DND-41 (cell line): ENCODE results near the gene ARMC7.

Experiments used
- ATAC-seq: fragments of 200-7000 bp; cut with Tn5 transposase; 3 replicates; pipeline ENCODE4 v1.9.1; 2021; ENCODE audit warnings: low read depth; ENCODE audit not compliant: insufficient read depth
- DNase-seq: peaks from one replicate; pipeline ENCODE4 v3.0.0-alpha.2; 2020
- H2AFZ ChIP-seq: 2 replicates; pipeline ENCODE4 v1.6.0; 2012; ENCODE audit warnings: low read depth, low read length
- H3K27ac ChIP-seq: 2 replicates; pipeline ENCODE4 v1.5.1; 2012; ENCODE audit warnings: low read length, inconsistent platforms
- H3K27me3 ChIP-seq: fragments of 200-600 bp; sonication (generic); 2 replicates; pipeline ENCODE4 v1.6.0; 2012; ENCODE audit warnings: low read length, mild to moderate bottlenecking, inconsistent platforms; ENCODE audit not compliant: insufficient read depth, poor library complexity
- H3K36me3 ChIP-seq: 2 replicates; pipeline ENCODE4 v1.5.1; 2012; ENCODE audit warnings: low read length, inconsistent platforms; ENCODE audit not compliant: insufficient read depth
- H3K4me1 ChIP-seq: 2 replicates; pipeline ENCODE4 v1.5.1; 2012; ENCODE audit warnings: mild to moderate bottlenecking, low read length; ENCODE audit not compliant: insufficient read depth
- H3K4me2 ChIP-seq: 2 replicates; pipeline ENCODE4 v1.6.0; 2012; ENCODE audit warnings: mild to moderate bottlenecking, moderate library complexity, low read length, inconsistent platforms; ENCODE audit not compliant: insufficient read depth
- H3K4me3 ChIP-seq, 2 experiments: fragments of 200-600 bp in 1 of 2; shearing (Covaris generic) in 1 of 2; 2 replicates each; pipeline ENCODE4 v1.5.1; 2012 to 2016; ENCODE audit warnings: inconsistent platforms in 2 of 2, low read length in 2 of 2, mild to moderate bottlenecking in 2 of 2, low read depth in 1 of 2, moderate library complexity in 1 of 2
- H3K79me2 ChIP-seq: 2 replicates; pipeline ENCODE4 v1.6.0; 2012; ENCODE audit warnings: low read length, inconsistent platforms; ENCODE audit not compliant: insufficient read depth
- H3K9ac ChIP-seq: 2 replicates; pipeline ENCODE4 v1.6.0; 2012; ENCODE audit warnings: low read depth, mild to moderate bottlenecking, inconsistent platforms, low read length, moderate library complexity
- H3K9me3 ChIP-seq: 2 replicates; pipeline ENCODE4 v1.5.1; 2012; ENCODE audit warnings: low read length, moderate library complexity, mild to moderate bottlenecking, inconsistent platforms; ENCODE audit not compliant: insufficient read depth, severe bottlenecking
- H4K20me1 ChIP-seq: 2 replicates; pipeline ENCODE4 v1.6.0; 2012; ENCODE audit warnings: low read length; ENCODE audit not compliant: insufficient read depth
- CTCF ChIP-seq: IDR thresholded peaks from 2 replicates; pipeline ENCODE4 v1.5.1; 2012; ENCODE audit warnings: borderline replicate concordance, low read length, moderate library complexity, mild to moderate bottlenecking; ENCODE audit not compliant: poor library complexity, severe bottlenecking; ENCODE audit errors: extremely low read depth
- EZH2 ChIP-seq: IDR thresholded peaks from 3 replicates; pipeline ENCODE4 v1.6.1; 2012; ENCODE audit warnings: borderline replicate concordance, low read depth, mild to moderate bottlenecking, moderate library complexity, low read length, inconsistent platforms; ENCODE audit not compliant: severe bottlenecking

ARMC7 gene

DNA sequence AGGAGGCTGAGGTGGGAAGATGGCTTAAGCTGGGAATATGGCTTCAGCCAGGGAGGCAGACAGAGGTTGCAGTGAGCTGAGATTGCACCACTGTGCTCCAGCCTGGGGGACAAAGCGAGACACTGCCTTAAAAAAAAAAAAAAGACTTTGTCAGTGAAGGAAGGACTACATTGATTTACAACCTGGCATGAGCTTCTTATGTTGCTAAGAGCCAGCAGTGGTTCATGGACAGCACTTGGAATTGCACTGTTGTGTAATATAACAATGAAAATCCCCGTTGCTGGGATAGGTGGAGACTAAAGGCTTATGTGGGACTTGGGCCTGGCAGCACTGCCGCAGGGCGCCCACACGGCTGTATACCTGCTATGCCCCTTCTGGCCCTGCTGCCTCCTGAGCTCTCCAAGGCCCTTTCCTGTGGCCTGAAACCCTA is 36.1 kb upstream of the ARMC7 start:
- no peak overlapping the region for H2AFZ ChIP-seq

GRCh38 chr17:75074532-75074931 is 35.2 kb upstream of the ARMC7 start:
- Histone ChIP-seq H3K4me3 (no peak overlapping the region), H2AFZ (no peak overlapping the region), H3K27ac (no peak overlapping the region), H4K20me1 (no peaks in the 10 kb centered on the region), H3K9ac (no peak overlapping the region), H3K79me2 (no peaks in the 10 kb centered on the region), H3K36me3 (no peaks in the 10 kb centered on the region), H3K4me2 (no peak overlapping the region), H3K27me3 (no peaks in the 10 kb centered on the region), H3K9me3 (no peaks in the 10 kb centered on the region), H3K4me1 (no peaks in the 10 kb centered on the region)
- TF ChIP-seq EZH2 = no peak
- TF ChIP-seq CTCF = no peak
- ATAC-seq = no peak
- no peak for DNase-seq

More for the DNA sequence above, 36.1 kb upstream of the ARMC7 start:
- no peak overlapping the region for H3K4me2 ChIP-seq
- H4K20me1 ChIP-seq = no peaks in the 10 kb centered on the region
- H3K9me3 ChIP-seq = no peaks in the 10 kb centered on the region
- no peak for ATAC-seq
- no peak for DNase-seq
- 0 out of 2 replicates have a peak, but pooled peaks cover 2% of the 10 kb centered on the region for H3K4me1 ChIP-seq
- no peak overlapping the region for H3K9ac ChIP-seq
- H3K36me3 ChIP-seq = no peaks in the 10 kb centered on the region
- no peaks in the 10 kb centered on the region for H3K27me3 ChIP-seq
- TF ChIP-seq CTCF (no peak), EZH2 (no peak)
- no peaks in the 10 kb centered on the region for H3K79me2 ChIP-seq
- no peak overlapping the region for H3K4me3 ChIP-seq
- H3K27ac ChIP-seq = no peak overlapping the region

GRCh38 chr17:75075597-75076336 is 34.0 kb upstream of the ARMC7 start:
- TF ChIP-seq EZH2 (no peak), CTCF (no peak)
- Histone ChIP-seq H3K36me3 (no peaks in the 10 kb centered on the region), H3K9me3 (no peaks in the 10 kb centered on the region), H3K4me3 (no peak overlapping the region), H4K20me1 (no peaks in the 10 kb centered on the region), H3K27me3 (no peaks in the 10 kb centered on the region), H2AFZ (no peak overlapping the region), H3K9ac (no peak overlapping the region), H3K4me1 (no peaks in the 10 kb centered on the region), H3K4me2 (no peak overlapping the region), H3K27ac (no peak overlapping the region), H3K79me2 (no peaks in the 10 kb centered on the region)
- DNase-seq = no peak
- ATAC-seq = no peak
